GM19351 (cell line): Measurements from ENCODE around the gene SCG5.
"Not testable (repeated sequence)": the region's sequence is repeated elsewhere in the genome, so short reads cannot be mapped to it uniquely, and the experiment has no call there.

Experiments
- ATAC-seq: cut with Tn5 transposase; IDR thresholded peaks from one replicate; pipeline ENCODE4 v1.9.1; 2021; ENCODE audit warnings: mild to moderate bottlenecking, moderate library complexity; ENCODE audit not compliant: unreplicated experiment

The SCG5 gene, protein sequence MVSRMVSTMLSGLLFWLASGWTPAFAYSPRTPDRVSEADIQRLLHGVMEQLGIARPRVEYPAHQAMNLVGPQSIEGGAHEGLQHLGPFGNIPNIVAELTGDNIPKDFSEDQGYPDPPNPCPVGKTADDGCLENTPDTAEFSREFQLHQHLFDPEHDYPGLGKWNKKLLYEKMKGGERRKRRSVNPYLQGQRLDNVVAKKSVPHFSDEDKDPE

GRCh38 chr15:32641517-32642059 is at the start of gene SCG5:
TSS of gene SCG5 (plus strand) at chr15:32641710. CDS start at chr15:32643593, 1,883 bp downstream.
- no peak for ATAC-seq

DNA sequence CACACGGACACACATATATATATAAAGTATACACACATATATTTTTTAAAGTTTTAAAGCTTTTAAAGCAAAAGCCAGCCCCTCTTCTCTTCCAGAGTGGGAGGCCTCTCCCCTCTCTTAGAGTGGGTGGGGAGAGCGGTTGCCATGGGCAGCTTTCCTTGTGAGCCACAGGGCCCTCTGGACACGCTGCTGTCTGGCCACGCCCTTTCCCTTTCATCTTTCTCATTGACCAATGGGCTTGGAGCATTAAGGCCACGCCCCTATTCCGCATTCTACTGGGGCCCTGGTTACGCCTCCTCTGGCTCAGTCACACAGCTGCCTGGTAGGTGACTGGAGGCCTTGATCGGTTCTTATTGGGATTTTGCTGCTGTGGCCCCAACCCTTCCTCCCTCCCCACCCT is 48.4 kb upstream of the SCG5 start, which contains the start of gene GOLGA8N:
Gene GOLGA8N (plus strand): TSS at position 306 of the 400 bp plus-strand sequence.
- not testable (repeated sequence) for ATAC-seq

DNA sequence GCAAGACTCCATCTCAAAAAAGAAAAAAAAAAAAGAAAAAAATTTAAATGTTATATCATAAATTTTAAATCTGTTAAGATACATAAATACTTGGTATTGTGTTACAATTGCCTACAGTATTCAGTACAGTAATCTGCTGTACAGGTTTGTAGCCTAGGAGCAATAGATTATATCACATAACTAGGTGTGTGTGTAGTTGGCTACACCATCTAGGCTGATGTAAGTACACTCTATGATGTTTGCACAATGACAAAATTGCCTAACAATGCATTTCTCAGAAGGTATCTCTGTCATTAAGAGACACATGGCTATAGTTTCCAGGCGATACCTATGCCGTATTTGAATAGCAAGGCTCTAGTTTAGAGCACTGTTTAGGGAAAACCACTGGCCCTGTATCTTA is 32.0 kb upstream of the SCG5 start:
- not testable (repeated sequence) for ATAC-seq

DNA sequence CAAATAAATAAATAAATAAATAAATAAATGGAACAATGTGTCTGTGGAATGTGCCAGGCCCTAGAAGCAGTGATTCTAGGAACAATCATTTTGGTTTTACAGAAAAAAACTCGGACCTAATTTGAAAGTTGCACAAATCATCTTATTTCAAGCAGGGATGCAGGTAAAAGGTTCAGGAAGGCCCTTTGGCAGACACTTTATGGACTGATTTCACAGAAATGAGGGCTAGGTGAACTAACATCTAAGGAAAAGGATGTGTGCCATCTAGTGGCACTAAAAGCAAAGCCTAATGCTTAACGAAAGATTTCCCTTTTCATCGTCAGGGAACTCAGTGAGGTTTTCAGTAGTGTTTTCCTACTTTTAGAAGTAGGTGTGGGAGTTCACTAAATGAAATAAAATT is 30.8 kb upstream of the SCG5 start:
- ATAC-seq = not testable (repeated sequence)

GRCh38 chr15:32614712-32615050 is 26.8 kb upstream of the SCG5 start:
- peak; percentile 21 for ATAC-seq

DNA sequence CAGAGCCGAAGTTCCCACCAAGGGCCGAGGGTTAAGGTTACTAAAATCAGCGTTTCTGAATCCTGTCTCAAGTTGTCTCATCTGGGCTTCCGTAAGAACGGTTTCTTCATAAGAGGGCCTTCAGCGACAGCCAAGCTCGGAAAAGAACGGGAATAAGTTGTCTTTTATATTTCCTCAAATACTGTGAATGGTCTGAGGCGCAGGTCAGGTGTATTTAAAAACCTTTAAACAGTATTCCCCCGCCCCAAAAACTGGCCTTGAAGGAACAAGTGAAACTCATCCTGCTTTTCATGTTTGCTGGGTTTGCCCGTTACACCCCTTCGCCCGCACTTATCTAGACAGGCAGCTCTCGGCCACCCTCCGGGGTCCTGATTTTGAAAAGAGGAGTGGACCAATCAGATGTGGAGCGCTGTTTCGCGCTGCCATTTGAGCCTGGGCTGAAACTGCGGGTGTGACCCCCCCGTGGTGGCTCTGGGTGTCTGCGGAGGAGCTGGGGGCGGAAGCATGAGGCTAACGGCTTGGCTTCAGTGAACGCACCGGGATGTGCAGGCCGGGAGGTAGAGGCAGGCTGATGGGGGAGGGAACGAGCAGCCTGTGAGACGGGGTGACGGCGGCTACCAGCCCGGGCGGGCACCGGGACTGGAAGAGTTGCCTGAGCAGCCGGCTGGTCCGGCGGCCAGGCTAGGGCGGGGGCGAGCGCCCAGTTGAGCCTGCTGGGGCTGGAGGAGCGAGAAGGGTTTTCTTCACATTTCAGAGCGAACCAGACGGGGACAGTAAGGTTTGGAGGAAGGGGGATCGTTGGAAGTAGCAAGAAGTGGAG is 26.2 kb upstream of the SCG5 start, which contains the start of gene ARHGAP11A:
Gene ARHGAP11A (plus strand): TSS at position 454 of the 820 bp plus-strand sequence. CDS start 708 bp downstream, outside the sequence.
- peak; percentile 81 for ATAC-seq

DNA sequence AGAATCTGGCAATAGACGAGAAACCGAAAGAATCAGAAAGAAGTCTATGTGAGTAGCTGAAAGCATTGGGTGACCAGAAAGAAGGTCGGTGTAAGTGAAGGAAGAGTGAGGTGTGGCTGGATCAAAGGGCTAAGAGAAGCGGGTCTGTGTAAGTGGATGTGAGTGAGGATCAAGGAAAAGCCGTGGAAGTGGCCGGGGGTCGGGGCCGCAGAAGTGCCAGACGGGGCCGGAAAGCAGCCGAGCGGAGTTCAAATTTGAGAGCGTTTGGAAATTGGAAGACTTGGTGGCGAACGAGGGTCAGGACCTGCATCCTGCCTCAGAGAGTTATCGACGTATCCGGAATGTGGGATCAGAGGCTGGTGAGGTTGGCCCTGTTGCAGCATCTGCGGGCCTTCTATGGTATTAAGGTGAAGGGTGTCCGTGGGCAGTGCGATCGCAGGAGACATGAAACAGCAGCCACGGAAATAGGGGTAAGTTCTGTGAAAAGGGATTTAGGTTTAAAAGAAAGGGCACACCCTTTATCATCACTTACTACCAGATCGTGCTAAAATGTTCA is 25.6 kb upstream of the SCG5 start:
- peak; percentile 5 for ATAC-seq

DNA sequence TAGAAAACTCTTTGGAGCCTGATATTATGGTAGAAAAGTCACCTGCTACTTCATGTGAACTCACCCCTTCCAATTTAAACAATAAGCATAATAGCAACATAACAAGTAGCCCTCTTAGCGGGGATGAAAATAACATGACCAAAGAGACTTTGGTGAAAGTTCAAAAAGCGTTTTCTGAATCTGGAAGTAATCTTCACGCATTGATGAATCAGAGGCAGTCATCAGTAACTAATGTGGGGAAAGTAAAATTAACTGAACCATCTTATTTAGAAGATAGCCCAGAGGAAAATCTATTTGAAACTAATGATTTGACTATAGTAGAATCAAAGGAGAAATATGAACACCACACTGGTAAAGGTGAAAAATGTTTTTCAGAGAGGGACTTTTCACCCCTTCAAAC is 5.1 kb upstream of the SCG5 start:
- no peak for ATAC-seq

DNA sequence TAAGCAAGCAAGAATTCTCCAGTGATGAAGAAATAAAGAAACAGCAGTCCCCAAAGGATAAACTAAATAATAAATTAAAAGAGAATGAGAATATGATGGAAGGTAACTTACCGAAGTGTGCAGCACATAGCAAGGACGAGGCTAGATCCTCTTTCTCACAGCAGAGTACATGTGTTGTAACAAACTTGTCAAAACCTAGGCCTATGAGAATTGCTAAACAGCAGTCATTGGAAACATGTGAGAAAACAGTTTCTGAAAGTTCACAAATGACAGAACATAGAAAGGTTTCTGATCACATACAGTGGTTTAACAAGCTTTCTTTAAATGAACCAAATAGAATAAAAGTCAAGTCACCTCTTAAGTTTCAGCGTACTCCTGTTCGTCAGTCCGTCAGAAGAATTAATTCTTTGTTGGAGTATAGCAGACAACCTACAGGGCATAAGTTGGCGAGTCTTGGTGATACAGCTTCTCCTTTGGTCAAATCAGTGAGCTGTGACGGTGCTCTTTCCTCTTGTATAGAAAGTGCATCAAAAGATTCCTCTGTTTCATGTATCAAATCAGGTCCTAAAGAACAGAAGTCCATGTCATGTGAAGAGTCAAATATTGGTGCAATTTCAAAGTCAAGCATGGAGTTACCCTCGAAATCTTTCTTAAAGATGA is 4.5 kb upstream of the SCG5 start:
- peak; percentile 74 for ATAC-seq

DNA sequence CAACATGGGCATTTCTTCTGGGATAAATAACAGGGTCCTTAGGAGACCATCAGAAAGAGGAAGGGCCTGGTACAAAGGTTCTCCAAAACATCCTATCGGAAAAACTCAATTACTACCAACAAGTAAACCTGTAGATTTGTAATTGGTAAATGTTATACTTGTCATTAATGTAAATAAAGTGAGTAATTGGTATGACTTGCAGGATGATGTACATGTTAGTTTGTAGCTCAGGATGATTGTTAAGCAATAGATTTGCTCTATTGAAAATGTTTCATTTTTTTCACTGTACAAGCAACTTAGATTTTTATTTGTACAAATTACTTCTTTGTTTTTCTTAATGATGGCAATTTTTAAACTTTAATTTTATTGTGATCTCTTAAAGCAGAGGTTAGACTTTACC is 3.8 kb upstream of the SCG5 start:
- ATAC-seq = no peak

DNA sequence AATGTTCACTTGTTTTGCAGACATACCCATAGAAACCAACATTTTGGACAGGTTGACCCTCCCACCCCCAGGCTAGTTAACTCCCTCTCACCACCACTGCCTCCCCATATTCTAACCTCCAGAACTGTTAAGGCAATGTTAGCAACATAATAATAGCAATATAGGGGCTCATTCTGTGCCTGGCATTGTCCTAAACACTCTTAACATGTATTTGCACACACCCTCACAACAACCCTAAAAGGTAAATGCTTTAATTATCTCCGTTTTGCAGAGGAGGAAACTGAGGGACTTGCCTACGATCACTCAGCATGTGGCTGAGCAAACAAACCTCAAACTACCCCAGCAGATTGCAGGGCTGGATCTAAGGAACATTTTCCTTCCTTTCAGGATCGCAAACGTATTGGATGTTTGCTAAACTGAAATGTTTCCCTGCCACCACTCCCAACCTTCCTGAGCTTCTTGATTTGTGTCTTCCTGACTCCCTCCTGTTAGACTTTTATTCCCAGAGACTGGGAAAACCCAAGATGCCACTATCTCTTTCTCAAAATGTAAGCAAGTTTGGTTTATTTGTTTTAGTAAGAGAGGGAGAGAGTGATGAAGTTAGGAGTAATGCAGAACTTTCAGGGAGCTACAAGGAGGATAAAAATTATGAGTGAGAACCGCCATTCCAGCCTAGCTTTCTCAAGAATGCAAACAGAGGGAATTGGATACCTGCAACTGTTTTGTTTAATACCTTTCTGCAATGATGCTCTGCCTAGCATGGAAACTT is 1.3 kb downstream of the SCG5 start:
- ATAC-seq = no peak

DNA sequence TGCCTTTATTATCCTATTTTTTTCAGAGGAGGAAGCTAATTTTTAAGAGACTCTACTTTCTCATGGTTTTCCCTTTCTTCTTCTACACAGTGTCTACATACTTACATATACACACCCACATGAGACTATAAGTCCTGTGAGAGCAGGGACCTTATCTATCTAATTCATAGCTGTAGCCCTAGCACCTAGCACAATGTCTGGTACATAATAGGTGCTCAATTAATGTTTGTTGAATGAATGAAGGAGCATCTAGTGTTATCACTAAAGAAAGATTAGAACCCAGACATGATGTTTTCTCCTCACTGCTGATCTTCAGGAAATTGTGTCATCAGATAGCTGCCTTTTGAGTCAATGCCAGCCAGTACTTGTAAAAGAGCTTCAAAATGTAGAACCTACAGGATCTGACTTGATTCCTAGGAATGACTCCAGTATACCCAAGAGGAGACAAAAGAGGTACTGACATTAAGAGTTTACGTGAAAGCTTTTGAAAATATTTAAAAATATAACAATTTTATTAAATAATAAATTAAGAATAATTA is 2.5 kb downstream of the SCG5 start:
- no peak for ATAC-seq

DNA sequence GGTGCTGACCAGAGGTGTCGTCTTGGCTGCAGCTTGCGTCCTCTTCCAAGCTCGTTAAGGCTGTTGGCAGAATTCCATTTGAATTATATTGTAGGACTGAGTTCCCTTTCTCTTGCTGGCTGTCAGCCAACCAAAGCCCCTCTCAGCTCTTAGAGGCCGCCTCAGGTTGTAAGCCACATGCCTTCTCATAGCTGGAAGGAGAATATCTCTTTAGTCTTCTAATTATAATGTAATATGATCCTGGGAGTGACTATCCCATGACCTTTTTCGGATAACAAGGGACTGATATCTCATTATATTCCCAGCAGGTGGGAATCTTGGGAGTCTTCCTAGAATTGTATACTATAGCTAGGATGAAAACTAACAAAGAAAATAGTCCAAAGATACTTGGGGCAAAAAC is 4.8 kb downstream of the SCG5 start:
- ATAC-seq = no peak

DNA sequence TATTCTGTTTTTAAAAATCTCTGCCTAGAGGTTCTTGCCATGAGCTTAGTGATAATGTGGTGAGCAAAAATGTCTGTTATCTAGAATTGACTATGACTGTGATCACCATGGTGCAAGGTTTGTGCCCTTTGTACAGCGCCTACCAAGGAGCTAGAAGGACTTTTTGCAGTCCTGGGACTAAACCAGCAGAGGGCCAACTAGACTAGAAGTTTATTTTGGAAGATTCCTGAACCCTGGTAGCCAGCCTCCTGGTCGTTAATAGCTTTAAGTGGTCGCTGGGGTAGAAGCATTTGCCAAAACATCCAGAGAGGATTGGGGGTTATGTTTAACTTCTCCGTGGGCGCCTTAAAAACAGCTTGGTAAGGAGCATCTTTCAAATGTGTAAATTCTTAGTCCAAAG is 7.8 kb downstream of the SCG5 start:
- no peak for ATAC-seq

GRCh38 chr15:32651229-32651837 is 9.8 kb downstream of the SCG5 start:
- ATAC-seq = peak; percentile 87

DNA sequence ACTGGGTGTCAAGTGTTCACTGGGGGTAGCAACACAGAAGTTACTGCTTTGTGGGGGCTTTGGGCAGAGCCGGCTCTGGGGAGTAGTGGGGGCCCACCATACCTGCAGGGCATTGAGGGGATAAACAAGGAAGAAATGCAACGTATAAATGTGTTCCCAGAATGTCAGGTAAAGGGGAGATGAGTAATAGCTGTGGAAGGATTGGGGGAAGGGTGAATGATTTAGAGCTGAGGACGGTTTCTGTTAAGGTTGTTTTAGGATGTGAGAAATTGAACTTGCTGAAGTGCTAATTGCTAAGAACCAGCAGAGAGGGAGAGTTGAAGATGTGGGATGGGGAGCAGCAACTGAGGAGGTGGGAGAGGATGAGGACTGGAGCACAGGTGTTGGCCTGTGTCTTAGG is 10.7 kb downstream of the SCG5 start:
- no peak for ATAC-seq

DNA sequence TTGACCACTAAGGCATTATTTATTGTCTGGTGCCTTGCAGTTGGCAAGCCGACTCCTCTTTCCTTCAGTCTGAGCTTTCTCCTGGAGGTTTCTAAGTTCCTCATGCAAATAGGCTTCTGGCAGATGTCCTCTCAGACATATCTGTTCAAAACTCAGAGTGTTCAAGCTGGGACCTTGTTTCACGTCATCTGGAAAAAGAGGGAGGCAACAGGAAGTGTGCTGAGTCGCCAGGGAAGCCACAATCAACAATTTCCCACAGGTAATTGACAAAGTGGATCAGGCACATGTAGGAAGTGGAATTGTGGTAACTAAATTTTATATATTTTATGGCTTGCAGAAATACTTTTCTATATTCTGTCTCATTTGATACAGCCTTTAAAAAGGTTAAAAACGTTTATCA is 14.6 kb downstream of the SCG5 start:
- ATAC-seq = no peak

GRCh38 chr15:32656496-32656895 is 15.0 kb downstream of the SCG5 start:
- no peak for ATAC-seq

- ATAC-seq = no peak
Observed at GRCh38 chr15:32657198-32657883, 15.8 kb downstream of the SCG5 start.
